GM21526 (cell line): ENCODE results near the gene DNAI4.
"Not testable (repeated sequence)": the region's sequence is repeated elsewhere in the genome, so short reads cannot be mapped to it uniquely, and the experiment has no call there.

Source experiments
- ATAC-seq: cut with Tn5 transposase; IDR thresholded peaks from one replicate; pipeline ENCODE4 v1.9.1; 2021; ENCODE audit warnings: moderate library complexity; ENCODE audit not compliant: unreplicated experiment, low FRiP score

Gene DNAI4

DNA sequence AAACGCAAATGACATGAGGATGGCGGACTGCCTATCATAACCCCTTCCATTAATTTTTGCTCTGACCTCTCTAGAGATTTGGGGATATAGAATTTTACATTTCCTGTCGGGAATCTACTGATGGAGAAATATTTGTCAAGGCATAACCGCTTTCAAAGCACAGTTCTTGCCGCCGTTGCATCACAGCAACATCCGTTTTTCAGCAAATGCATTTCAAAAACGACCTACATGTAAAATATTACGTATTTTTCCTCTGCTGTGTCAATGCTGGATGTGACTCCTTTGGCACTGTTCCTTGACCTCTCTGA lies 5.0 kb upstream of the DNAI4 start:
- ATAC-seq = no peak

- no peak for ATAC-seq
These were observed 4.6 kb upstream of the DNAI4 start for GRCh38 chr1:66929146-66929688.

DNA sequence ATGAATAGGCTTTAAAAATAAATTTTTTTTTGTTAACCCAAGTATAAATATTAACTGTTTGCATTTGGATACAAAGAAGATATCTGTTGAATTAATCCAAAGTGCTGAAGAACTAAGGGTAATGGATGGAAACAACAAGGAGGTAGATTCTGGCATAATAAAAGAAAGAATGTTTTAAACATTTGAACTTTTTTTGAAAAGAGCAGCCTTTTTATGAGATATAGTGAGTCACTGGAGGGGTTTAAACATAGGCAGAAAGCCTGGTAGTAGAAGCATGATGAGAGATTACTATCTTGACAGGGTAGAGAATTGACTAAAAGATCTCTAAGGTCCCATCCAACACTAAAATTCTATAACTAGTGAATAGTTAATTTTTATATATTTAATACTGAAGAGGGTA lies 2.9 kb upstream of the DNAI4 start:
- no peak for ATAC-seq

DNA sequence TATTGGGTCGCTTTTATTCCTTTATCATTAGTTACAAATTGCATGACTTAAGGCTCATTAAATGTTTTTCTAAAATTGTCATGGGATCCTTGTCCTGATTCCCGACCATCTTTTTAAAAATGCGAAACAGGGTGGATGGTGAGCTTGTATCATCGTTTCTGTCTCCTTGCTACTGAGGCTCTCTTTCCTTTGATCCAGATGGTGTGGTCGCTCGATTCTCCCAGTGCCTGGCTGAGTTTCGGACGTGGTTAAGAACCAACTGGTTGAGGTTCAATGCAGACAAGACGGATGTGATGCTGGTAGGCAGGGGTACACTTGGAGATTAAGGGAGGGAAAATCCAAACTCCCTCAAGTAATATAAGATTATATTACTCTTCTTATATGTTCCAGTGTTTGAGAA lies 1.3 kb upstream of the DNAI4 start:
- no peak for ATAC-seq

GRCh38 chr1:66925558-66925910 lies 878 bp upstream of the DNAI4 start:
- ATAC-seq = peak; percentile 3

GRCh38 chr1:66920543-66920942 lies 4.1 kb downstream of the DNAI4 start:
- no peak for ATAC-seq

DNA sequence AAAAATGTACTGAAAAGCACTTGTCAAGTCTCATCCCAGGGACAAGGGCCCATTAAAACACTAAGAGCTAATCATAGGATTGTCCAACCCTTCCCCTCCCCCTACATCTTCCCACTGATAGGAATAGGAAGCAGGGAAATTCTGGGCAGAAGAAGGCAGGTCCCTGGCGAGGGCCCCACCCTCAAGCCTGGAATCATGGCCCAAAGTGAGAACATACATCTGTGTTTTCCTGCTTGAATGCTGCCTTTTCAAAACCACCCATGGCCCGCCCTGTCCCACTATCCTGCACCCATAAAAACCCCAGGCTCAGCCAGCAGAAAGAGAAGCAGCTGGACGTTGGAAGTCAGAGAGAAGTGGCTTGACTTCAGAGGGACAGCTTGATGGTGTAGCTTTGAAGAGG lies 4.8 kb downstream of the DNAI4 start:
- ATAC-seq = no peak

GRCh38 chr1:66919063-66919462 lies 5.6 kb downstream of the DNAI4 start:
- ATAC-seq = no peak

DNA sequence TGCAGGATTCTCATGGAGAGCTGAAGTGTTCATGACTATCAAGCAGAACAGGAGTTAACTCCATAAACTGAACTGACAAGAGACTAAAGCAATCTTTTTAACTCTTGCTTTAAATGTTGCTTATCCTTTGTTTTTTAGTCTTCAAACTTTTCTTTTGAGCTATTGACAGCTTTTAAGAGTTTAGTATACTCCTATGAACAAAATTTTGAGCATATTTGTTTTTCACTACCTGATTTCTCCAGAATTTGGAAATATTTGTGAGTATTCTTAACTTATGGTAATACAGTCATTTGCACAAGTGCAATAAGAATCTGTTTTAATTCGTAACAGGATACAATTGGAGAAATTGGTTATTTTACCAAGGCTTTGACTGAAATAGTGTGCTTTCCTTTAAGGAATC lies 7.2 kb downstream of the DNAI4 start:
- ATAC-seq = no peak

- ATAC-seq = no peak
These were observed 8.3 kb downstream of the DNAI4 start for GRCh38 chr1:66916320-66916719.

- ATAC-seq = not testable (repeated sequence)
These were observed 9.5 kb downstream of the DNAI4 start for GRCh38 chr1:66915203-66915602.

- ATAC-seq = no peak
These were observed 30.9 kb downstream of the DNAI4 start for GRCh38 chr1:66893712-66894111.

DNA sequence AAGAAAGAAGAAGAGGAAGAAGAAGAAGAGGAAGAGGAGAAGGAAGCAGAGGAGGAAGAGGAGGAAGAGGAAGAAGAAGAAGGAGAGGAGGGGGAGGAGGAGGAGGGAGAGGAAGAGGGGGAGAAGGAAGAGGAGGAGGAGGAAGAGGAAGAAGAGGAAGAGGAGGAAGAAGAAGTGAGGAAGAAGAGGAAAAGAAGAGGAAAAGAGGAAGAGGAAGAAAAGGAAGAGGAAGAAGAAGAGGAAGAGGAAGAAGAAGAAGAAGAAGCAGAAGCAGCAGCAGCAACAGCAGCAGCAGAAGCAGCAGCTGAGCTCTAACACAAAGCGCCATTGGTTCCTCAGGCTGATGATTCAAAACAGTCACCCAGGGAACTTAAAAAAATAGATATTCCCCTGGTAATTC lies 34.0 kb downstream of the DNAI4 start:
- no peak for ATAC-seq

DNA sequence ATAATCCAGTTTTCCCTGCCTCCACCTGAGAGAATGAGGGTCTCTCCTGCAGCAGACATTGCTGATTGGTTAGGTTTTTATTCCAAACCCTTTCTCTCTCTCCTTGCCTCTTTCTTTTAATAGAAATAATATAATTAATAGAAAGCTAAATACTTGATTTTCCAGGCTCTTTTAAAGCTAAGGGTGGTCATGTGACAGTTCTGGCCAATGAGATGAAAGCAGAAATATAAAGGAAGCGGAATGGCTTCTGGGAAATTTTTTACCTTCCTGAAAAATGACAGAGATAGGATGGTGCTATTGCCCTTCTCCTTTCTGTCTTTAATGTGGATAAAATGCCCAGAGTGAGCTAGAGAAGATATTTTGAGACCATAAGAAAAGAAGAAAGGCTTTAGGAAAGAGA lies 35.6 kb downstream of the DNAI4 start:
- ATAC-seq = no peak

- no peak for ATAC-seq
These were observed 48.0 kb downstream of the DNAI4 start for GRCh38 chr1:66876664-66877063.

- ATAC-seq = no peak
These were observed 51.5 kb downstream of the DNAI4 start for GRCh38 chr1:66873111-66873510.

- not testable (repeated sequence) for ATAC-seq
These were observed 52.6 kb downstream of the DNAI4 start for GRCh38 chr1:66872024-66872423.

DNA sequence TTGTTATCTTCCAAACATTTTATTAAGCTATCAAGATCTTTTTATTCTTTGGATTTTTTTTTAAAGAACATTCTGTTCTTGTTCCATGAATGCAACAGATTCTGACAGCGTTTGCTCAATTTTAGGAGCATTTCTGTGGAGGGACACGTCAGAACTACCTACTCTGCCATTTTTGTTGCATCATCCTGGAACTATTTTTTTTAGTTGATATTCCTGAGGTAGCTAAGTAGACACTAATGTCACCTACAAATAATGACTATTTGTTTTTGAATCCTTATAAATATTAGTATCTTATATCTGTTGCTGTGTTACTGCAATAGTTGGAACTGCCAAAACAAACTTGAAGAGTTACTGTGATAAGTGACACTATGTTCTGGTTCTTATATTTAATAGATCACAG lies 57.2 kb downstream of the DNAI4 start:
- no peak for ATAC-seq

GRCh38 chr1:66860529-66860928 lies 64.1 kb downstream of the DNAI4 start:
- no peak for ATAC-seq

DNA sequence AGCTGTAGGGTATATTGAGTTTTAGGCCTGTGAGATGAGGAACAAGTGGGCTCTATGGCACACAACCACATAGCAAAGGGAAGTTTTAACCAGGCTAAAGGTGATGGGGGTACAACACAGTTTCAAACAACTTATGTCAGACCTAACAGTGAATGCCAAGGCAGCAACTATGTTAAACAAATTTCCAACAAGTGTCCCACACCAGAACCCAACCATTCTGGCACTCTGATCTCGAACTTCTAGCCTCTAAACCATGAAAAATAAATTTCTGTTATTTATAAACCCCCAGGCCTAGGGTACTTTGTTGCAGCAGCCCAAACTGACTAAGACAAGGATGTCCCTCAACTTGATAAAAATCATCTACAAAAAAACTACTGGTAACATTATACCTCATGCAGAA lies 71.3 kb downstream of the DNAI4 start:
- ATAC-seq = peak; percentile 16

GRCh38 chr1:66852870-66853269 lies 71.8 kb downstream of the DNAI4 start:
- peak; percentile 70 for ATAC-seq

GRCh38 chr1:66850989-66851388 lies 73.7 kb downstream of the DNAI4 start:
- ATAC-seq = no peak

GRCh38 chr1:66848193-66848592 lies 76.5 kb downstream of the DNAI4 start:
- ATAC-seq = no peak

- no peak for ATAC-seq
These were observed 83.7 kb downstream of the DNAI4 start for GRCh38 chr1:66840929-66841328.
